ENCODE data around the gene ATXN3.
A peak's percentile ranks its signal among the peaks of the same experiment; 100 is the strongest.
"Not testable (repeated sequence)": the region's sequence is repeated elsewhere in the genome, so short reads cannot be mapped to it uniquely, and the experiment has no call there.

ATXN3 gene

GRCh38 chr14:92074555-92074954, 31.8 kb downstream of the ATXN3 start:
- DNase-seq, result no peak

GRCh38 chr14:92058006-92058917, 48.1 kb downstream of the ATXN3 start:
- peak in 3 of 51 donors; percentile 4 to 22 (median 11) for DNase-seq

GRCh38 chr14:92049781-92050180, 56.6 kb downstream of the ATXN3 start:
- no peak for DNase-seq

GRCh38 chr14:92049221-92049620, 57.2 kb downstream of the ATXN3 start:
- not testable (repeated sequence) for DNase-seq

GRCh38 chr14:92045904-92046303, 60.5 kb downstream of the ATXN3 start:
- not testable (repeated sequence) for DNase-seq

- DNase-seq, result not testable (repeated sequence)
These were observed 64.6 kb downstream of the ATXN3 start for GRCh38 chr14:92041766-92042165.

GRCh38 chr14:92041203-92041602, 65.2 kb downstream of the ATXN3 start:
- no peak for DNase-seq

GRCh38 chr14:92040431-92041051, 65.8 kb downstream of the ATXN3 start:
- peak in 4 of 51 donors; percentile 9 to 59 (median 20) for DNase-seq

GRCh38 chr14:92039719-92040430, 66.5 kb downstream of the ATXN3 start, which contains the start of gene TRIP11:
TSS of gene TRIP11 (minus strand) at chr14:92040059. CDS start at chr14:92039685, 374 bp downstream.
- peak; percentile 64 to 95 (median 91) for DNase-seq

GRCh38 chr14:92039063-92039718, 67.2 kb downstream of the ATXN3 start:
- DNase-seq, result peak in 19 of 51 donors; percentile 16 to 81 (median 52)

GRCh38 chr14:92037989-92038388, 68.4 kb downstream of the ATXN3 start:
- DNase-seq, result no peak

GRCh38 chr14:92035890-92036289, 70.5 kb downstream of the ATXN3 start:
- no peak for DNase-seq

GRCh38 chr14:92033906-92034687, 72.3 kb downstream of the ATXN3 start:
- no peak for DNase-seq

GRCh38 chr14:92033433-92033832, 72.9 kb downstream of the ATXN3 start:
- no peak for DNase-seq

GRCh38 chr14:92026548-92027190, 79.7 kb downstream of the ATXN3 start:
- no peak for DNase-seq

GRCh38 chr14:92022036-92022435, 84.3 kb downstream of the ATXN3 start:
- no peak for DNase-seq

- no peak for DNase-seq
These were observed 84.9 kb downstream of the ATXN3 start for GRCh38 chr14:92021523-92021922.

GRCh38 chr14:92014040-92014439, 92.3 kb downstream of the ATXN3 start:
- DNase-seq, result no peak

GRCh38 chr14:92012121-92012748, 94.1 kb downstream of the ATXN3 start:
- no peak for DNase-seq

GRCh38 chr14:92010644-92011043, 95.7 kb downstream of the ATXN3 start:
- no peak for DNase-seq
